WTC11 (cell line): ENCODE data around the gene CNGA4.

Experiments
- CREB1 ChIP-seq: sonication (generic); formaldehyde crosslinking; IDR thresholded peaks from 2 replicates; pipeline ENCODE4 v1.8.0; 2023; ENCODE audit warnings: mild to moderate bottlenecking, missing genetic modification reagents
- ELF4 ChIP-seq: sonication (generic); formaldehyde crosslinking; IDR thresholded peaks from 2 replicates; pipeline ENCODE4 v1.8.1; 2022; ENCODE audit warnings: low read depth, mild to moderate bottlenecking, moderate library complexity, missing genetic modification reagents
- ETV6 ChIP-seq: sonication (generic); formaldehyde crosslinking; IDR thresholded peaks from 2 replicates; pipeline ENCODE4 v1.8.1; 2022; ENCODE audit warnings: mild to moderate bottlenecking, missing genetic modification reagents
- TF ChIP-seq, protein P1 (sequence below): fragments of 200-600 bp; IDR thresholded peaks from 2 replicates; pipeline ENCODE4 v1.8.0; 2022; ENCODE audit warnings: antibody characterized with exemption
- TF ChIP-seq, protein P2 (sequence below): sonication (generic); formaldehyde crosslinking; IDR thresholded peaks from 2 replicates; pipeline ENCODE4 v1.8.1; 2023; ENCODE audit warnings: mild to moderate bottlenecking, missing genetic modification reagents
- TF ChIP-seq, protein P3 (sequence below): sonication (generic); formaldehyde crosslinking; conservative IDR thresholded peaks from 2 replicates; pipeline ENCODE4 v1.8.1; 2022; ENCODE audit warnings: mild to moderate bottlenecking, missing genetic modification reagents
- TF ChIP-seq, protein P4 (sequence below): sonication (generic); formaldehyde crosslinking; IDR thresholded peaks from 2 replicates; pipeline ENCODE4 v1.8.0; 2022; ENCODE audit warnings: mild to moderate bottlenecking, missing genetic modification reagents
- TF ChIP-seq, protein P5 (sequence below): sonication (generic); formaldehyde crosslinking; IDR thresholded peaks from 2 replicates; pipeline ENCODE4 v1.8.1; 2023; ENCODE audit warnings: mild to moderate bottlenecking, missing genetic modification reagents, moderate library complexity

DNA sequence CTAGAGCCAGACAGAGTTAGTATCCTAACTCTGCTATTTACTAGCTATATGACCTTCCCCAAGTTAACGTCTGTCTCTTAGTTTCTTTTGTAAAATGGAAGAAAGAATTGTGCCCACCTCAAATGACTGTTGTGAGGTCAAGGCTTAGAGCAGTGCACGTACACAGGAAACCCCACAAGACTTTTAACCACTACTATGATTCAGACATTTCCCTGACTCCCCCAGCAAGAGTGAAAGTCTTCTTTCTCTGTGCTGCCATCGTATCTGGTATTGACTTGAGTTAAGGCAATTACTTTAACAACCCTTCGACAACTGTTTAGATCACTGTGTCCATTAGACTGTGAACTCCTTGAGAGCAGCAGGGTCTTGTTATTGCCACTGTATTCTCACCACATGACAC lies 42.5 kb upstream of the CNGA4 start:
- TF ChIP-seq, protein P1, sequence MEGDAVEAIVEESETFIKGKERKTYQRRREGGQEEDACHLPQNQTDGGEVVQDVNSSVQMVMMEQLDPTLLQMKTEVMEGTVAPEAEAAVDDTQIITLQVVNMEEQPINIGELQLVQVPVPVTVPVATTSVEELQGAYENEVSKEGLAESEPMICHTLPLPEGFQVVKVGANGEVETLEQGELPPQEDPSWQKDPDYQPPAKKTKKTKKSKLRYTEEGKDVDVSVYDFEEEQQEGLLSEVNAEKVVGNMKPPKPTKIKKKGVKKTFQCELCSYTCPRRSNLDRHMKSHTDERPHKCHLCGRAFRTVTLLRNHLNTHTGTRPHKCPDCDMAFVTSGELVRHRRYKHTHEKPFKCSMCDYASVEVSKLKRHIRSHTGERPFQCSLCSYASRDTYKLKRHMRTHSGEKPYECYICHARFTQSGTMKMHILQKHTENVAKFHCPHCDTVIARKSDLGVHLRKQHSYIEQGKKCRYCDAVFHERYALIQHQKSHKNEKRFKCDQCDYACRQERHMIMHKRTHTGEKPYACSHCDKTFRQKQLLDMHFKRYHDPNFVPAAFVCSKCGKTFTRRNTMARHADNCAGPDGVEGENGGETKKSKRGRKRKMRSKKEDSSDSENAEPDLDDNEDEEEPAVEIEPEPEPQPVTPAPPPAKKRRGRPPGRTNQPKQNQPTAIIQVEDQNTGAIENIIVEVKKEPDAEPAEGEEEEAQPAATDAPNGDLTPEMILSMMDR = no peak
- TF ChIP-seq, protein P2, sequence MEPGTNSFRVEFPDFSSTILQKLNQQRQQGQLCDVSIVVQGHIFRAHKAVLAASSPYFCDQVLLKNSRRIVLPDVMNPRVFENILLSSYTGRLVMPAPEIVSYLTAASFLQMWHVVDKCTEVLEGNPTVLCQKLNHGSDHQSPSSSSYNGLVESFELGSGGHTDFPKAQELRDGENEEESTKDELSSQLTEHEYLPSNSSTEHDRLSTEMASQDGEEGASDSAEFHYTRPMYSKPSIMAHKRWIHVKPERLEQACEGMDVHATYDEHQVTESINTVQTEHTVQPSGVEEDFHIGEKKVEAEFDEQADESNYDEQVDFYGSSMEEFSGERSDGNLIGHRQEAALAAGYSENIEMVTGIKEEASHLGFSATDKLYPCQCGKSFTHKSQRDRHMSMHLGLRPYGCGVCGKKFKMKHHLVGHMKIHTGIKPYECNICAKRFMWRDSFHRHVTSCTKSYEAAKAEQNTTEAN (CRISPR knock-in tag) = no peak
- TF ChIP-seq, protein P3, sequence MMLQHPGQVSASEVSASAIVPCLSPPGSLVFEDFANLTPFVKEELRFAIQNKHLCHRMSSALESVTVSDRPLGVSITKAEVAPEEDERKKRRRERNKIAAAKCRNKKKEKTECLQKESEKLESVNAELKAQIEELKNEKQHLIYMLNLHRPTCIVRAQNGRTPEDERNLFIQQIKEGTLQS (CRISPR knock-in tag) = no peak
- TF ChIP-seq ETV6 (CRISPR knock-in tag) = no peak
- no peak for TF ChIP-seq ELF4 (CRISPR knock-in tag)
- no peak for TF ChIP-seq CREB1 (CRISPR knock-in tag)
- TF ChIP-seq, protein P4, sequence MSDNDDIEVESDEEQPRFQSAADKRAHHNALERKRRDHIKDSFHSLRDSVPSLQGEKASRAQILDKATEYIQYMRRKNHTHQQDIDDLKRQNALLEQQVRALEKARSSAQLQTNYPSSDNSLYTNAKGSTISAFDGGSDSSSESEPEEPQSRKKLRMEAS = no peak
- TF ChIP-seq, protein P5, sequence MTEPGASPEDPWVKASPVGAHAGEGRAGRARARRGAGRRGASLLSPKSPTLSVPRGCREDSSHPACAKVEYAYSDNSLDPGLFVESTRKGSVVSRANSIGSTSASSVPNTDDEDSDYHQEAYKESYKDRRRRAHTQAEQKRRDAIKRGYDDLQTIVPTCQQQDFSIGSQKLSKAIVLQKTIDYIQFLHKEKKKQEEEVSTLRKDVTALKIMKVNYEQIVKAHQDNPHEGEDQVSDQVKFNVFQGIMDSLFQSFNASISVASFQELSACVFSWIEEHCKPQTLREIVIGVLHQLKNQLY = no peak
